Mononuclear cell (primary cell): ENCODE data around the gene MSANTD2. TPM values are rescaled to one million over a fixed set of nuclear protein-coding genes. Genes with fewer than 3 reads are reported as not detected.

Experiments
- H3K27me3 ChIP-seq: 2 replicates; pipeline ENCODE4 v1.6.0; 2011; ENCODE audit warnings: low read length, control low read depth; ENCODE audit not compliant: insufficient read depth
- H3K4me1 ChIP-seq: 2 replicates; pipeline ENCODE4 v1.5.1; 2011; ENCODE audit warnings: mild to moderate bottlenecking, low read length, control low read depth; ENCODE audit not compliant: insufficient read depth
- H3K4me3 ChIP-seq: 2 replicates; pipeline ENCODE4 v1.5.1; 2011; ENCODE audit warnings: mild to moderate bottlenecking, low read length, moderate library complexity
- H3K9me3 ChIP-seq: 2 replicates; pipeline ENCODE4 v1.5.1; 2011; ENCODE audit warnings: low read depth, mild to moderate bottlenecking, control low read depth, low read length
- total RNA-seq: library from RNA; depleted of rRNA; stranded (reverse); fragments of >200 nt; gene quantifications from one replicate; pipeline ENCODE4 v1.2.3, GENCODE V29; 2012

MSANTD2 gene
- total RNA-seq, 1 donor, result 3.6 TPM

DNA sequence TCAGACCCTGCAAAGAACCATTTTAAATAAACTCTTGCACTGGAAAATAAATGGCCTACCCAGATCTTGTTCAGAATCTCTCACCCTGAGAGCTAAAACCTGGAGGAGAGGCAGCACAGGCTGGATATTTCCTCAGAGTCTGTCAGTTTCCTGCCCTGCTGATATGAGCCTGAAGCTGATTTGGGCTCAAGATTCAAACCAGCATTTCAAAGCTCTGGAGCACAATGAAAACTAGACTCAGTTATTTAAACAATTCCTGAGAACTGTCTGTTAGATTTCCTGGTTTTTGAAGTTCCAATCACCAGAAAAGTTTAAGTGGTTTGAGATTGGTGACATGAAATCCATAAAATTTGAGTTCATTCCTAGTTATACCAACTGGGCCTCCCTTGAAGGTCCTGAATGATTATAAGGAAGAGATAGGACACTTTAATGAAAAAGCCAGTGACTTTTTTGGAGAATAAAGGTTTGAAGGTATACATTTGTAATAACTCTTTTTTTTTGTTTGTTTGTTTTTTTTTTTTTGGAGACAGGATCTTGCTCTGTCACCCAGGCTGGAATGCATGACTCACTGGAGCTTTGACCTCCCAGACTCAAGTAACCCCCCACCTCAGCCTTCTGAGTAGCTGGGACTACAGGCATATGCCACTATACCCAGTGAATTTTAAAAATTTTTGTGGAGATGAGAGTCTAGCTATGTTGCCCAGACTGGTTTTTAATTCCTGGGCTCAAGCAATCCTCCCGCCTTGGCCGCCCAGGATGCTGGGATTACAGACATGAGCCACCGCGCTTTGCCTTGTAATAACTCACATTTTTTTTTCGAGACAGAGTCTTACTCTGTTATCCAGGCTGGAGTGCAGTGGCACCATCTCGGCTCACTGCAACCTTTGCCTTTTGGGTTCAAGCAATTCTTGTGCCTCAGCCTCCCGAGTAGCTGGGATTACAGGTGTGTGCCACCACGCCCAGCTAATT is 30.1 kb downstream of the MSANTD2 start:
- Histone ChIP-seq H3K4me3 (no peak overlapping the region), H3K4me1 (no peaks in the 10 kb centered on the region), H3K27me3 (no peaks in the 10 kb centered on the region), H3K9me3 (no peaks in the 10 kb centered on the region)

DNA sequence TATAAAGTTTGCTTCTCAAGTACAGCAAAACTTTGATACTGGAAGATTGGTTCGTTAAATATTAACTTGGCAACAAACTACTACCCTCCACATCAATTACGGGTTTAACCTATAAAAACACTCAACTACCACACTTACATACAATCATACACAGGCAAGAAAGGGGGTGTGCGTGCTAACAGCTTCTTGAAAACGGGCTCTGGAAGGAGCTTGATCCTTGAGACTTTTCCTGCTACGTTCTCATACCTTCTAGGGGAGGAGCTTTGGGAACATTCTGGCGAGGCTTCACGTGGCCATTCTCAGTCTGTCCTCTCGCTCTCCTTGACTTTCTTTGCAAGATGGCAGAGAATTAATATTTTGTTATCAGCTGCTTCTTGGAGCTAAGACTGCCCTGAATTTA is 31.3 kb downstream of the MSANTD2 start:
- Histone ChIP-seq H3K27me3 (no peaks in the 10 kb centered on the region), H3K4me3 (no peak overlapping the region), H3K9me3 (no peaks in the 10 kb centered on the region), H3K4me1 (no peaks in the 10 kb centered on the region)

DNA sequence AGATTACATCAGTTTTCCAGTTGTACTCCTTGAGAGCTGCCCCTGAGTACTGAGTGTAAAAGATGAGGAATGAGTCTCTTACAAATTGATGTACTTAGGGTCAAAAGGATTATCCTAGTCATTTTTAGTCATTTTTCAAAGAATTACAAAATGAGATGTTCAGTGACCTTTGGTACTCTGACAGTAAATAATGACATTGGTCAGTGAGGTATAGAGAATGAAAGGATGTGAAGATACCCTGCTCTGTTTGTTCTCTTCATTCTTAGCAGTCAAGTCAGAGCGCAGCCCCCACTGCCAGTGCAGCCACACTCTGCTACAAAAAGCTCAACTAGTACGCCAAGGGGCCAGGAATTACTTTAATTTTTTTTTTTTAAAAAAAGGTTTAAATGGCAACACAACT is 34.0 kb downstream of the MSANTD2 start:
- Histone ChIP-seq H3K4me3 (no peak overlapping the region), H3K9me3 (no peaks in the 10 kb centered on the region), H3K27me3 (peaks cover 15% of the 10 kb centered on the region), H3K4me1 (peaks cover 23% of the 10 kb centered on the region)

DNA sequence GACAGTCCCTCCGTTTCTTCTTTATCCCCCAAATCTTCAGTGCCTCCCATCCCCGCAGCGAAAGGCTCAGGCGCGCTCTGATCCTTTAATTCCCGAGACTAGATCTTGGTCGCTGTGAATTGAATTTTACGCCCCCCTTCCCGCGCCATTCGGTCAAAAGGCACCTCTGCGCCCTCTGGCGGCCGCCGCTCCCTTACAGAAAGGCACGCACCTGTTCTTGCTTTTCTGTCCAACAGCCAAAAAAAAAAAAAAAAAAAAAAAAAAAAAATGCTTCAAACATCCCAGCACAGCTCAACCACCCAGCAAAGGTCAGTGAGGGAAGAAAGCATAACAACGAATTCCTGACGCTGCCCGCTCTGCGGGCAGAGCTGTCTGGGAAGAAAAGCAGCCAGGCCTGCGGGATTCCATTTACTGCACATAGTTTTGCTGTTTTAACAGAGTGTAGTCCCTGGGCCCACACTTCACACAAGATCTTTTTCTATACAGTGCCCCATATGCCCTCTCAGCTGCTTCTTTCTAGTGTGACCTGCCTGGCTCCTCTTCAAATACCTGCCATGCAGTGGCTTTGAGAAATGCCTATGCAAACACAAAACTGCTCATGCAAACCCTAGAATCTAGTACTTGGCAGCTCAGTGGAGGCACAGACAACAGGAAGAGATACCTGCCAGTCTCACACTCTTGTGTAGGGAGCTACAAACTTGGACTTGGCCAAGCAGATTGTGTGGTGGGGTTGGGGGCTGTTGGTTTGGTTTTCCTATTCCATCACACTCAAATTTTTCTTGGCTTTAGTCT is 36.9 kb downstream of the MSANTD2 start:
- no peaks in the 10 kb centered on the region for H3K9me3 ChIP-seq
- peaks cover 51% of the 10 kb centered on the region for H3K4me1 ChIP-seq
- H3K27me3 ChIP-seq, result peaks cover 41% of the 10 kb centered on the region
- H3K4me3 ChIP-seq, result peak overlapping the region; percentile 40

DNA sequence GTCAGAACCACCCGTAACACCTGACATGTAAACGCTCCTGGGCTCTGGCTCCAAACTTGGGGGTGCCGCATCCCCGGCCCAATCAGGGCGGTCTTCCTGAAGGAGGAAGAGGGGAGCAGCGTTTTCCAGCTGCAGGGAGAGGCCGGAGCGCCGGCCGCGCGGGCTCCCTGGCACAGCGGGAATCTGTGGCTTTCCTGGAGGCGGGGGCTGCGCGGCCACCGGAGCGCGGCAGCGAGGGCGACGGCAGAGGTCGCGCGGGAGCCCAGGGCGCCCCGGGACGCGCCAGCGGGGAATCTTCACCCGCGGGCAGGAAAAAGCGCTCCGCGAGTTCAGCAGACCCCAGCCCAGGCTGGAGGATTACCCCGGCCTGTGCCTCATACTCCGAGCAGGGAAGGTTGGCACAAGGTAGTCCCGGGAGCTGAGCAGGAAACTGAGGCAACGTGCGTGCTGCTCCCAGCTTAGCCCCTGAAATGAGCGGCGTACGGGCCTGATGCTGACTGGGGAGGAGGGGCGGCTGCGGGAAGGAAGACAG is 37.5 kb downstream of the MSANTD2 start:
- H3K4me3 ChIP-seq, result peak overlapping the region; percentile 40

DNA sequence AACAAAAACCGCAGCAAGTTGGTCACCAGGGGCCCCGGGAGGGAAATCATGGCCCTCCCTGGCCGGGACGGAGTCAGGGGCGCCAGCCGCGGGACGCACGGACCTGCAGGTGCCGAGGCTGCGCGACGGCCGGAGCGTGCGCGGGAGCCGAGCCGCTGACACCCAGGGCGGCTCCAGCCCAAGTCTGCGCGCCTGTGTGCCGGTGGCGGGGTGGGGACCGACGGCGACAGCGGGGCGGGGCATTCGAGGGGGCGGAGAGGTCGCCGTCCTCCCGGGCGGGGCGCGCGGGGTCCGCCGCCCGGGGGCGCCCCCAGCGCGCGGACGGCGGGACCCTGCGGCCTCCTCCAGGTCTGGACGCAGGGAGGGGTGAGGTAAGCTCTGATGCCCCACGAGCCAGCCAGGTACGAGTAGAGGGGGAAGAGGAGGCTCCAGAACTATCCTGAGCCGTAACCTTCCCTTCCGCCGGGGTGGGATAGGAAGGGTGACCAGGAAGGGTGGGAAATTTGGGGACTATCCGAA is 38.0 kb downstream of the MSANTD2 start, which contains the start of gene ESAM:
ESAM (minus strand) TSS at position 186 of the 519 bp plus-strand sequence; CDS start at position 50, 136 bp downstream.
- H3K4me3 ChIP-seq, result peak within 1 kb of the TSS; percentile 40
- peaks cover 60% of the 10 kb centered on the region for H3K4me1 ChIP-seq
- H3K9me3 ChIP-seq, result no peaks in the 10 kb centered on the region
- H3K27me3 ChIP-seq, result peaks cover 41% of the 10 kb centered on the region

More for the DNA sequence above, 37.5 kb downstream of the MSANTD2 start:
- H3K9me3 ChIP-seq, result no peaks in the 10 kb centered on the region
- peaks cover 58% of the 10 kb centered on the region for H3K4me1 ChIP-seq
- peaks cover 41% of the 10 kb centered on the region for H3K27me3 ChIP-seq

DNA sequence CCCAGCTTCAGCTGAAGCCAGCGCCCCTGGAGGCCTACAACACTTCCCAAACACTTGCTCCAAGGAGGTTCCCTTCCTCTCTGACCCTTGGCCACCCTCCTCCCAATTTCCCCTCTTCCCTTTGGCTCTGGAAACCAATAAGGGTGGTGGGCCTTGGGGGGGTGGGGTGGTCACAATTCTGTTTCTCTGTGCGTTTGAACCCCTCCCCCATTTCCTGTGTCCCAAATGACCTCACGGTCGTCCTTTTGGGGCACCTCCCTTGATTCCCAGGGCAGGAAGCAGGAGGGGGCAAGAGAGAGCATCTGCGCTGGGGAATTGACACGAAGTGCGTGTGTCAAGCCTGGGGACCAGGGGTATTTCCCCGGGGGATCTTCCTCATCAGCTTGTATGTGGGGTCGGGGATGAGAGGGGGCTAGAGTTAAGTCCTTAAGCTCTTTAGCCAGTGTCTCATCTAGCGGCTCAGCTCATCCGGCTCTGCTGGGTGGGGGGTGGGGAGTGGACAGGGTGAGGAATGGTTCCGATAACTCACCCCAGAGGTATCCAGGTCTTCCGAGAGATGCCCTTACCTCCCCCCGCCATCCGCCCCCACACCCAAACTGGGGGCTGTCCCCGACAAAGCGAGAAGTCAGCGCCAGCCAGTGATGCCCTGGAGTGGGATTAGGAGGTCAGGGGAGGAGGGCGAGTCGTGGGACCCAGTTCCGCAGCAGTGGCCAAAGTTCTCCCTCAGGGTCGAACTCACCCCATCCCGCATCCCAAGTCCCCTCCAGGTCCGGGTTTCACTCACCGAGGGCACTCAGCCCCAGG is 38.7 kb downstream of the MSANTD2 start:
- H3K4me1 ChIP-seq, result peaks cover 60% of the 10 kb centered on the region
- H3K4me3 ChIP-seq, result peak overlapping the region; percentile 40
- H3K9me3 ChIP-seq, result no peaks in the 10 kb centered on the region
- peaks cover 41% of the 10 kb centered on the region for H3K27me3 ChIP-seq

DNA sequence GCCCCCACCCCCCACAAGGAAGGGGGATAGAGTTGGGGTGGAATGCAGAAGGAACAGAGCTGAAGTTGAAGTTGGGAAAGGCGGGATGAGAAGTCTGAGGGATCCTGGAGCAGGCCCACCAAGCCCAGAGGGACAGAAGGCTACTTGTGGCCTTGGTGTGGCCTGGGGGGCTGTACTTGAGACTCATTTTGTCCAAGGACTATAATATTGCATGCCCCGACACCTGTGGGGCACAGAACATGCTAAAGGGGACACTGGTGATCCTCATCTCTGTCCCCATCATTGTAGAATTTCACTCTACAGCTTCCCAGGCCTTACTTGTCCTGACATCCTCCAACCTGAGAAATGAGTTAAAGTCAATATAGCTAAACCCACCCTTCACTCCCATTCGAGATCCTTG is 39.4 kb downstream of the MSANTD2 start:
- Histone ChIP-seq H3K27me3 (peaks cover 41% of the 10 kb centered on the region), H3K4me1 (peaks cover 60% of the 10 kb centered on the region), H3K4me3 (no peak overlapping the region), H3K9me3 (no peaks in the 10 kb centered on the region)

DNA sequence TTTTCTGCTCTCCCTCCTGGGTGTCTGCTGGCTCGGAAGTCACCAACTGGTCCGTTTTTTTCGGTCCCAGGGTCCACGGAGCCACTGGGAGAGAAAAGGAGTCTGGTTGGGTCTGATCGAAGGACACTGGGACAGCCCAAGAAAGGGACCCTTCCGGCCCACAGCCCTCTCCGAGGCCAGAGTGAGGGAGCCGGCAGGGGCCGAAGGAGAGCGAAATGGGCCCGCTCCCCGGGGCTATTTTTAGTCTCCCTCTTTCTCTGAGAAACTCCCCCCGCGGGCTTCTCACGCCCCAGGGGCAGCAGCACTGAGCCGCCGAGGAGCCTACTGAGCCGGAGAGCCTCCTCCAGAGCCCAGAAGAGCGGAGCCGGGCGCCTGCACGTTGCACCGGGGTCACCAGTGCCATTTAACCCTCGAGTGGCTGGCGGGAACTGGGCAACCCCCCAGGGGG is 40.0 kb downstream of the MSANTD2 start:
- peaks cover 41% of the 10 kb centered on the region for H3K27me3 ChIP-seq
- no peaks in the 10 kb centered on the region for H3K9me3 ChIP-seq
- peaks cover 60% of the 10 kb centered on the region for H3K4me1 ChIP-seq
- no peak overlapping the region for H3K4me3 ChIP-seq

DNA sequence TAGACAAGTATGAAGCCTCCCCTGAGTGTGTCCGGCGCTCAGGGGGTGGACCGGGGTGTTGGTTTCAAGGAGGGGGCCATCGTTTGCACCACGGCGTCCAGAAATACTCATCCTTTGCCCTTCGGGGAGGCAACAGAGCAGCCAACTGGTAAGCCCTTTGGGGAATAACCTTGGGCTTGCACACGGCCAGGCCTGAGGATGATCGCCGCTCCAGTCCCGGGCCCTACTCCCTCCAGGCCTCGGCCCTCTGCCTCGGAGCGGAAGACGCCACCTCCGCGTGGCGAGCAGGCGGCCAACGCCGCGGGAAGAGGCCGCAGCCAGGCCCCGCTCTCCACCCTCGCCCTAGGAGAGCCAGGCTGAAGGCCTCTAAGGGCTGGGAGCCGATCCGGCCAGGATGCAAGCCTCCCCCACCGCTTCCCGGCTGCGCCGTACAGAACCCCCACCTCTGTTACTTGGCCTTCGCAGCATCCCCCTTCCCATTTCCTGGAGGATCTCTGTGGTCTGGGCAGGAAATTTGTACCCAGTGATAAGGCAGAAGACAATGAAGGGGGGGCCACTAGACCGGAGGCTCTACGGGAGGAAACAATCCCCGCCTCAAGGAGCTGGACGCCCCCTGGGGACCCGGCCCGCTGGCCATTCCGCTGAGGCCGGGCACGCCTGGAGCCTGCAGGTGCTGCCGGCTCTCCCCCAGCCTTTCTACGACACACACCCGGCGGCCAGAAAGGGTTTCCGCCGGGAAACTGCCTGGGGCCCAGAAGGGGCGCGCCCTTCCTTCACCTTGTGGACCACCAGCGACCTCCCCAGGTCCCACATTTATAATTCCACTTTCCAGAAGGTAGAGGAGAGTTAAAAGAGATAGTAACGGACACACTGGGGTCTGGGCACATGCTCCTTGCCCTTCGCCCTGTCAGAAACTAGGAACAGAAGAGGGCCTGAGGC is 40.7 kb downstream of the MSANTD2 start:
- Histone ChIP-seq H3K27me3 (peaks cover 41% of the 10 kb centered on the region), H3K4me3 (no peak overlapping the region), H3K9me3 (no peaks in the 10 kb centered on the region), H3K4me1 (peaks cover 60% of the 10 kb centered on the region)

DNA sequence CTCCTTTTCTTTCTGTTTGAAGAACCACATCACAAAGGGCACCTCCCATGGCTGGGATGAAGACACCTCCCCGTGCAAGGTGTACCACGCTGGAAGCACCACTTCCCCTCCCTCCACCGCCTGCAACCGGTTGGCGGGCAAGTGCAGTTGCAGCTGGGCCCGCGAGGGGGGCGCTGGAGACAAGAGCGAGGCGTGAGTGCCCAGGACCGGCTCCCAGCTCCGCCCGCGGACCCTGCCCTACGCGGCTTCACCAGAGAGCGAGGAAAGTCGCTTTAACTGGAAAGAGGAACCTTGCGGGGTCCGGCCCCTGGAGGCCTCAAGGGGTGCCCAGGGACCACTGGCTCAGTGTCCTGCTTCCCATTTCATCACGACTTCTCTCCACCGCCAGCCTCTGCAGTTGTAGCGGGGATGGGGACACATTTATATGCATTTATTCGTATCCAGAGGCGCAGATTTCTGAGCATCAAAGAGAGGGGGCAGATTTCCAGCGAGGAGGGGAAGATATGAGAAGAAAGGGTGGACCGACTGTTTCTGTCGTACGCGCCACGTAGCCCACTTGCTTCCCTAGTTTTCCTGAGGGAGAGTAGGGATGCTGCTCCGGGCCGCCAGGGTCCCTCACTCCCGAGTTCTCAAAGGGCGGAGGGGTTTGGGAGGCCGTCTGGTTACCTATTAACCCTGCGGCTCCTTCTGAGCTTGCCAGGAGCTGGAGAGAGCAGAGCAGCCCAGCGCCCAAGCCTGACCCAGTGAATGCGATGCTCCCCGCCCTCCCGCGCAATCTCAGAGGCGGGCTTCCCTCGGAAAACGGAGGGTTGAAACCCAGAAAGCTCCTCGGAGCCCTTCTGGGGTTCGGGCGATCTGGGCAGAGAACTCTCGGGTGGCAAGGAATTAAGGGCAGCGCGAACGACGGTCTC is 41.6 kb downstream of the MSANTD2 start:
- Histone ChIP-seq H3K4me3 (no peak overlapping the region), H3K27me3 (peaks cover 41% of the 10 kb centered on the region), H3K9me3 (no peaks in the 10 kb centered on the region), H3K4me1 (peaks cover 60% of the 10 kb centered on the region)

DNA sequence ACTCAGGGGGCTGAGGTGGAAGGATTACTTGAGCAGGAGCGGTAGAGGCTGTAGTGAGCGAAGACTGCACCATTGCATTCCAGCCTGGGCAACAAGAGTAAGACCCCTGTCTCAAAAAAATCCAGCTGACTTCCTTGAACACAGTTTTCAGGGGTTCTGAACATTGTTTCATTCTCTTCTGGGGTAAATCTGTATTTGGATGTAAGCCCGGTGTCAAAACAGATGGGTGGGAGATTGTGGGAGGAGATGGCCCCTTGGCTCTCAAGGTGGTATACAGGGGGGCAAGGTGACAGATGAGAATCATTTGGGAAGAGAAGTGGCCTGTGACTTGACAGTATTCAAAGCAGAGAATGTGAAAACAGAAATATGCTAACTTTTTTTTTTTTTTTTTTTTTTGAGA is 42.9 kb downstream of the MSANTD2 start:
- Histone ChIP-seq H3K4me1 (peaks cover 57% of the 10 kb centered on the region), H3K4me3 (no peak overlapping the region), H3K27me3 (peaks cover 35% of the 10 kb centered on the region), H3K9me3 (no peaks in the 10 kb centered on the region)
